SK-N-SH treated with all-trans-retinoic acid at 6 μM for 48 hours (cell line): Measurements from ENCODE around the gene P3H3.

Experiments
- CSRNP3 ChIP-seq: fragments of 250-450 bp; sonication (Bioruptor Pico); IDR thresholded peaks from 2 replicates; pipeline ENCODE4 v1.5.1; 2021; ENCODE audit warnings: mild to moderate bottlenecking, moderate library complexity
- PATZ1 ChIP-seq: fragments of 250-450 bp; sonication (Bioruptor Pico); IDR thresholded peaks from 2 replicates; pipeline ENCODE4 v1.8.0; 2020; ENCODE audit warnings: mild to moderate bottlenecking, moderate library complexity, borderline replicate concordance
- PPARA ChIP-seq: fragments of 250-450 bp; sonication (Bioruptor Pico); IDR thresholded peaks from 2 replicates; pipeline ENCODE4 v1.5.0; 2020; ENCODE audit warnings: mild to moderate bottlenecking, borderline replicate concordance
- RARB ChIP-seq: fragments of 250-450 bp; sonication (Bioruptor Pico); IDR thresholded peaks from 2 replicates; pipeline ENCODE4 v1.8.0; 2021; ENCODE audit warnings: mild to moderate bottlenecking, moderate library complexity
- TOX ChIP-seq: fragments of 250-450 bp; sonication (Bioruptor Pico); IDR thresholded peaks from 2 replicates; pipeline ENCODE4 v1.8.0; 2021; ENCODE audit warnings: mild to moderate bottlenecking, moderate library complexity, borderline replicate concordance
- ZFP3 ChIP-seq: fragments of 250-450 bp; sonication (Bioruptor Pico); IDR thresholded peaks from 2 replicates; pipeline ENCODE4 v1.5.0; 2020; ENCODE audit warnings: mild to moderate bottlenecking, moderate library complexity
- ZFP30 ChIP-seq: fragments of 450-650 bp; formaldehyde crosslinking; IDR thresholded peaks from 2 replicates; pipeline ENCODE4 v1.5.0; 2022; ENCODE audit warnings: mild to moderate bottlenecking, moderate library complexity
- ZNF565 ChIP-seq: fragments of 450-650 bp; formaldehyde crosslinking; conservative IDR thresholded peaks from 2 replicates; pipeline ENCODE4 v1.5.0; 2020; ENCODE audit warnings: low read depth, mild to moderate bottlenecking, moderate library complexity
- ZNF70 ChIP-seq: fragments of 450-650 bp; formaldehyde crosslinking; IDR thresholded peaks from 2 replicates; pipeline ENCODE4 v1.5.0; 2020; ENCODE audit warnings: mild to moderate bottlenecking, moderate library complexity
- ZNF8 ChIP-seq: fragments of 450-650 bp; formaldehyde crosslinking; IDR thresholded peaks from 2 replicates; pipeline ENCODE4 v1.5.0; 2020; ENCODE audit warnings: mild to moderate bottlenecking, moderate library complexity

GRCh38 chr12:6790496-6791150 lies 37.6 kb upstream of the P3H3 start:
- TF ChIP-seq TOX (CRISPR knock-in tag): no peak
- no peak for TF ChIP-seq ZNF8 (CRISPR knock-in tag)
- TF ChIP-seq RARB: no peak
- TF ChIP-seq PATZ1 (CRISPR knock-in tag): no peak
- TF ChIP-seq ZFP3 (CRISPR knock-in tag): no peak
- no peak for TF ChIP-seq CSRNP3 (CRISPR knock-in tag)
- no peak for TF ChIP-seq PPARA (CRISPR knock-in tag)
- no peak for TF ChIP-seq ZNF565 (CRISPR knock-in tag)
- TF ChIP-seq ZNF70 (CRISPR knock-in tag): no peak
- no peak for TF ChIP-seq ZFP30 (CRISPR knock-in tag)
